ENCODE data around the gene FOXI3.

DNA sequence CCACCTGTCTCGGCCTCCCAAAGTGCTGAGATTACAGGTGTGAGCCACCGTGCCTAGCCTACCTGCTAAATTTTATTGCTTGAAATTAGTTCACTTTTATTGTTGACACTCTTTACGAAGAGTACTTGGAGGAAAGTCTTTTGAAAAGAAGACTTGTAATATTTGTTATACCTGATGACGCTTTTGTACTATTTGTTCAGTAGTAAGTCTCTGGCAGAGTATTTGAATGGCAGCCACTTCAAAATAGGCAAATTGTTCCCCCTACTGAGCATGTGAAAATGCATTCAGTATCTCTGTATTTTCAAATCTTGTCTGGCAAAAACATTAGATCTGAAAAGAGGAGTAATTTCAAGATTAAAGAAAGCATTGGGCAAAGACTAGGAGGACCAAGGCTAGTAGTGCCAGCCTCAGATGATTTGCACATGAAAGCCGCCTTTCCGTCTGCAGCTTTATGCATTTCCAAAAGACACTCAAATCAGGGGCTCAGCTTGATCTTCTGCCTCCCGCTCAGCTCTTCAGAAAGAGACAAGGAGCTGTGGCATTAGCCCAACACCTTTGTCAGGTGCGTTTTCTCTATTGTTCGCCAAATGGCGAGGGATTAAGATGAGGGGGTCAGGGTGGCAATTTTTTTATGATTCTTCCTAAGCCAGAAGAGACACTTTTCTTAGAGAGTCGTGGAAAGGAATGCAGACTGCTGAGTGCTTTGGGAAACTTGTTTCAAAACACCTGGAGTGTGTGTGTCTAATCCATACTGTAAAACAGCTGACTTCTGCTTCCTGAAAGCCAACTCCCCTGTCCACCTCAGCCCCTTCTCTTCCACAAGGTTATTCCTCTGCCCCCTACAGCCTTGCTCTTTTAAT lies 18.8 kb upstream of the FOXI3 start:
- no peak for TF ChIP-seq POLR2AphosphoS5 (IDR thresholded peaks at IDR 0.05; ENCODE audit: insufficient read depth in 1 of 2, low read depth in 1 of 2)
- TF ChIP-seq, protein P1, sequence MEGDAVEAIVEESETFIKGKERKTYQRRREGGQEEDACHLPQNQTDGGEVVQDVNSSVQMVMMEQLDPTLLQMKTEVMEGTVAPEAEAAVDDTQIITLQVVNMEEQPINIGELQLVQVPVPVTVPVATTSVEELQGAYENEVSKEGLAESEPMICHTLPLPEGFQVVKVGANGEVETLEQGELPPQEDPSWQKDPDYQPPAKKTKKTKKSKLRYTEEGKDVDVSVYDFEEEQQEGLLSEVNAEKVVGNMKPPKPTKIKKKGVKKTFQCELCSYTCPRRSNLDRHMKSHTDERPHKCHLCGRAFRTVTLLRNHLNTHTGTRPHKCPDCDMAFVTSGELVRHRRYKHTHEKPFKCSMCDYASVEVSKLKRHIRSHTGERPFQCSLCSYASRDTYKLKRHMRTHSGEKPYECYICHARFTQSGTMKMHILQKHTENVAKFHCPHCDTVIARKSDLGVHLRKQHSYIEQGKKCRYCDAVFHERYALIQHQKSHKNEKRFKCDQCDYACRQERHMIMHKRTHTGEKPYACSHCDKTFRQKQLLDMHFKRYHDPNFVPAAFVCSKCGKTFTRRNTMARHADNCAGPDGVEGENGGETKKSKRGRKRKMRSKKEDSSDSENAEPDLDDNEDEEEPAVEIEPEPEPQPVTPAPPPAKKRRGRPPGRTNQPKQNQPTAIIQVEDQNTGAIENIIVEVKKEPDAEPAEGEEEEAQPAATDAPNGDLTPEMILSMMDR (IDR thresholded peaks at IDR 0.05) = no peak

All from vagina (tissue), 2 donors.